Spleen (tissue), 11 donors: ENCODE measurements around the gene FOXA3. TPM values are rescaled to one million over a fixed set of nuclear protein-coding genes. Genes with fewer than 3 reads are reported as not detected.

Source experiments
- DNase-seq: peaks from one replicate; pipeline ENCODE4 v3.0.0-alpha.2; 2020
- H3K27ac ChIP-seq, 8 donors: fragments of 200-600 bp; sonication (generic) in 7 of 8; 1 replicate in 4 of 8; 2 replicates in 4 of 8; pipeline versions ENCODE4 v1.5.0 to v1.8.0; 2016 to 2021; ENCODE audit warnings: inconsistent platforms in 4 of 8, mild to moderate bottlenecking in 4 of 8, moderate library complexity in 1 of 8
- H3K27me3 ChIP-seq, 7 donors: fragments of 200-600 bp; sonication (generic) in 6 of 7; replicated peaks in 1 of 7; 1 replicate in 4 of 7; 2 replicates in 3 of 7; pipeline versions ENCODE4 v1.5.0 to v1.8.0; 2016 to 2021; ENCODE audit warnings: inconsistent platforms in 3 of 7, mild to moderate bottlenecking in 1 of 7
- H3K36me3 ChIP-seq, 6 donors: fragments of 200-600 bp; sonication (generic) in 5 of 6; 1 replicate in 4 of 6; 2 replicates in 2 of 6; pipeline versions ENCODE4 v1.5.0 to v1.8.0; 2016 to 2021; ENCODE audit warnings: inconsistent platforms in 2 of 6
- H3K4me1 ChIP-seq, 6 donors: fragments of 200-600 bp; sonication (generic) in 5 of 6; 1 replicate in 3 of 6; 2 replicates in 3 of 6; pipeline versions ENCODE4 v1.5.0 to v1.8.0; 2016 to 2021; ENCODE audit warnings: inconsistent platforms in 3 of 6
- H3K4me3 ChIP-seq, 8 donors: fragments of 200-600 bp; sonication (generic) in 7 of 8; 1 replicate in 4 of 8; 2 replicates in 4 of 8; pipeline versions ENCODE4 v1.5.0 to v1.8.0; 2016 to 2021; ENCODE audit warnings: inconsistent platforms in 4 of 8, mild to moderate bottlenecking in 4 of 8, moderate library complexity in 2 of 8
- H3K9me3 ChIP-seq, 8 donors: fragments of 200-600 bp; sonication (generic) in 7 of 8; 1 replicate in 4 of 8; 2 replicates in 4 of 8; pipeline versions ENCODE4 v1.5.0 to v1.8.0; 2016 to 2021; ENCODE audit warnings: inconsistent platforms in 4 of 8
- POLR2A ChIP-seq, 3 donors: fragments of 450-650 bp; IDR thresholded peaks; one replicate each; pipeline ENCODE4 v1.5.1; 2017; ENCODE audit warnings: antibody characterized with exemption in 3 of 3, mild to moderate bottlenecking in 1 of 3
- POLR2AphosphoS5 ChIP-seq, 3 donors: sonication (generic); formaldehyde crosslinking; IDR thresholded peaks; one replicate each; pipeline ENCODE4 v1.5.1; 2017; ENCODE audit warnings: antibody characterized with exemption in 3 of 3
- WGBS, 5 donors: extraction: QIAGEN DNeasy Blood & Tissue Kit in 3 of 5; methylation state at CpG; one replicate each; pipeline versions ENCODE4 v1.1.5 to v1.1.7; 2013 to 2018; 5-methylcytosine and 5-hydroxymethylcytosine counted together
- intact Hi-C: fragments of 100-400 bp; cut with DNase I; formaldehyde crosslinking; loops from one replicate; pipeline ENCODE4 v1.15.0; 2023; ENCODE audit warnings: low total_unique reads
- polyA plus RNA-seq, 3 donors: library from polyadenylated mRNA; stranded (reverse); fragments of 200-250 nt; gene quantifications; one replicate each; pipeline ENCODE4 v1.2.1, GENCODE V29; 2013
- total RNA-seq, 7 donors: library from RNA; depleted of rRNA in 3 of 7; stranded (reverse); fragments of >200 nt in 3 of 7; fragmentation: NEBNext Ultra II Directional in 4 of 7; extraction: Animal tissue kit (Norgen Biotek cat#: 25700) in 4 of 7; gene quantifications; one replicate each; pipeline versions ENCODE4 v1.1.0 to v1.2.1, GENCODE V29; 2016 to 2021
- TF ChIP-seq, protein P1 (sequence below), 11 experiments: fragments of 200-600 bp in 7 of 11; fragments of 450-650 bp in 4 of 11; sonication (generic) in 4 of 11; IDR thresholded peaks in 8 of 11; conservative IDR thresholded peaks in 3 of 11; 1 replicate in 7 of 11; 2 replicates in 4 of 11; pipeline versions ENCODE4 v1.4.0 to v1.8.0; 2016 to 2021; ENCODE audit warnings: antibody characterized with exemption in 11 of 11, inconsistent platforms in 4 of 11, mild to moderate bottlenecking in 1 of 11
- donor health status: healthy with polysubstance abuse.
- donor health status: DM: no; HTN: no; CAD: no; lungs with moderate emphysema.
- donor health status: DM: no; HTN: no; CAD: no.
- donor health status: Bipolar disorder and iron deficiency.
- donor health status: healthy.
- donor health status: DM: no; HTN: no; CAD: no.
- donor health status: DM: yes; HTN: yes; CAD: no.

The FOXA3 gene
- total and polyA plus RNA-seq, 10 donors = 0.09 to 0.24 (median 0.16) TPM; not detected in 7

DNA sequence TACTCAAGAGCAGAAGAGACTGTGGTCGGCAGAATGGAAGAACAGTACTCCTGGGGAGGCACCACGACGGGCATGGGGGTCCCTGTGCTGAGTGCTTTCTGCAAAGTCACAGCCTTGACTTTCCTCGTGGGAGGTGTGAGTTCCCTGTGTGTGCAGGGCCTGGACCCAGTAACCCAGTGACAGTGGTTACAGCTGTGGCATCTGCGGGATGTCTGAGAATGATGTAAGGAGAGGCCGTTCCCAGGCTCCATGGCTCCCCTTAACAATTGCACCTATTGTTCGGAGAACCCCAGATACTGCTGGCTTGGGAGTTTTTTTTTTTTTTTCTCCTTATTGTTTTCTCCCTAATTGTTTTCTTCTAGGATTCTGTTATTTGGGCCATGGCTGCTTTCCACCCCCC is 55.6 kb downstream of the FOXA3 start:
- intact Hi-C loops = loop anchor here (10.0 kb wide), 1 partner anchor 95 kb away; no protein-coding TSS in a partner anchor
- TF ChIP-seq POLR2AphosphoS5 (IDR thresholded peaks at IDR 0.05) = no peak
- TF ChIP-seq, protein P1, sequence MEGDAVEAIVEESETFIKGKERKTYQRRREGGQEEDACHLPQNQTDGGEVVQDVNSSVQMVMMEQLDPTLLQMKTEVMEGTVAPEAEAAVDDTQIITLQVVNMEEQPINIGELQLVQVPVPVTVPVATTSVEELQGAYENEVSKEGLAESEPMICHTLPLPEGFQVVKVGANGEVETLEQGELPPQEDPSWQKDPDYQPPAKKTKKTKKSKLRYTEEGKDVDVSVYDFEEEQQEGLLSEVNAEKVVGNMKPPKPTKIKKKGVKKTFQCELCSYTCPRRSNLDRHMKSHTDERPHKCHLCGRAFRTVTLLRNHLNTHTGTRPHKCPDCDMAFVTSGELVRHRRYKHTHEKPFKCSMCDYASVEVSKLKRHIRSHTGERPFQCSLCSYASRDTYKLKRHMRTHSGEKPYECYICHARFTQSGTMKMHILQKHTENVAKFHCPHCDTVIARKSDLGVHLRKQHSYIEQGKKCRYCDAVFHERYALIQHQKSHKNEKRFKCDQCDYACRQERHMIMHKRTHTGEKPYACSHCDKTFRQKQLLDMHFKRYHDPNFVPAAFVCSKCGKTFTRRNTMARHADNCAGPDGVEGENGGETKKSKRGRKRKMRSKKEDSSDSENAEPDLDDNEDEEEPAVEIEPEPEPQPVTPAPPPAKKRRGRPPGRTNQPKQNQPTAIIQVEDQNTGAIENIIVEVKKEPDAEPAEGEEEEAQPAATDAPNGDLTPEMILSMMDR (IDR thresholded peaks at IDR 0.05 in 8 of 11, conservative IDR thresholded peaks at IDR 0.05 in 3 of 11) = no peak
- TF ChIP-seq POLR2A (IDR thresholded peaks at IDR 0.05) = no peak
- Histone ChIP-seq H3K36me3 (no peaks in the 10 kb centered on the region), H3K4me1 (no peaks in the 10 kb centered on the region), H3K27ac (no peak overlapping the region), H3K27me3 (peaks cover 0 to 40% (median 0%) of the 10 kb centered on the region in 7 donors), H3K9me3 (no peaks in the 10 kb centered on the region), H3K4me3 (no peak overlapping the region)
- 50 to 58% (median 54%) methylated on average over 7 of the region's 7 CpGs for WGBS, 5 donors
- no peak for DNase-seq

DNA sequence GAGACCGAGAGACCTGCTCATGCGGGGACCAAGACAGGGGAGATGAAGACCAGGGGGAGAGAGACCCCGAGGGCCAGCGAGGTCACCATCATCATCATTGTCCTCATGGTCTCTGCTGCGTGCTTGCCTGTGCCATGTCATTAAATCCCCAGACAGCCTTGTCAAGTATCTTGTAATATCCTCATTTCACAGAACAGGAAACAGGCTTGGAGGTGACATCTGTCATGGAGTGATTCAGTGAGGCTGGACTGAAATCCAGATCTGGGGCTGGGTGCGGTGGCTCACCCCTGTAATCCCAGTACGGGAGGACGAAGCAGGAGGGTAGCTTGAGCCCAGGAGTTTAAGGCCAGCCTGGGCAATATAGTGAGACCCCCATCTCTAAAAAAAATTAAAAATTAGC is 56.3 kb downstream of the FOXA3 start:
- Histone ChIP-seq H3K27me3 (peaks cover 0 to 35% (median 0%) of the 10 kb centered on the region in 7 donors), H3K36me3 (no peaks in the 10 kb centered on the region), H3K4me3 (no peak overlapping the region), H3K4me1 (no peaks in the 10 kb centered on the region), H3K27ac (no peak overlapping the region), H3K9me3 (no peaks in the 10 kb centered on the region)
- intact Hi-C loops = loop anchor here (10.0 kb wide), 1 partner anchor 94 kb away; no protein-coding TSS in a partner anchor
- WGBS, 5 donors = 46 to 77% (median 58%) methylated on average over 8 of the region's 8 CpGs
- DNase-seq = no peak
- TF ChIP-seq, protein P1 (IDR thresholded peaks at IDR 0.05 in 8 of 11, conservative IDR thresholded peaks at IDR 0.05 in 3 of 11) = no peak
- TF ChIP-seq POLR2AphosphoS5 (IDR thresholded peaks at IDR 0.05) = no peak
- no peak for TF ChIP-seq POLR2A (IDR thresholded peaks at IDR 0.05)

DNA sequence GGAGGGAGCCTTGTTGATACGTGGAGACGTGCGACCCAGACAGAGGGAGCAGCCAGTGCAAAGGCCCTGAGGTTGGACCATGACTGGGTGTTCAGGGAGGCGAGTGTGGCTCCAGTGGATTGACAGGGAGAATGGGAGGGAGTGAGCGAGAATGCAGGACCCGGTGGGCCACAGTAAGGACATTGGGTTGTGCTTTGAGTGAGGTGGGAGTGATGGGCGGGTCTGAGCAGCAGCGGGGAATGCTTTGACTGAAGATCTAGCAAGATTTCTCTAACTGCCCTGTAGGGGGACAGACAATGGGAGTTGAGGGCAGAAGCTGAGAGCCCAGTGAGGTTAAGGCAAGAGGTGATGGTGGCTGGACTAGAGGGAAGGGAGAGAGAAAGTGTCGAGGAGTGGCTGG is 58.2 kb downstream of the FOXA3 start:
- no peak for TF ChIP-seq POLR2A (IDR thresholded peaks at IDR 0.05)
- Histone ChIP-seq H3K36me3 (no peaks in the 10 kb centered on the region), H3K27ac (no peak overlapping the region), H3K27me3 (peaks cover 0 to 20% (median 0%) of the 10 kb centered on the region in 7 donors), H3K9me3 (no peaks in the 10 kb centered on the region), H3K4me3 (no peak overlapping the region), H3K4me1 (peaks cover 0 to 2% (median 0%) of the 10 kb centered on the region in 6 donors)
- DNase-seq = no peak
- 61 to 75% (median 64%) methylated on average over 9 of the region's 9 CpGs for WGBS, 5 donors
- intact Hi-C loops = loop anchor here (10.0 kb wide), 1 partner anchor 93 kb away; no protein-coding TSS in a partner anchor

Other genes starting within 250 kb of the FOXA3 start
- gene EML2, start 224.9 kb upstream of the FOXA3 start, total RNA-seq = 10 to 100 TPM; 30.8 to 60.6 (median 50.6) TPM
- gene EML2, start 224.9 kb upstream of the FOXA3 start, polyA plus RNA-seq = 10 to 100 TPM; 27.1 to 39.9 (median 34.8) TPM
- 1 to 10 TPM; 1.7 to 7.5 (median 3.7) TPM for gene GIPR, start 196.1 kb upstream of the FOXA3 start, total RNA-seq
- 1 to 10 TPM in 1 of 3 donors, under 1 TPM in 2; 0.49 to 1.7 (median 0.83) TPM for gene GIPR, start 196.1 kb upstream of the FOXA3 start, polyA plus RNA-seq
- gene SNRPD2, start 172.4 kb upstream of the FOXA3 start, total RNA-seq = 100 to 1,000 TPM; 117 to 280 (median 200) TPM
- gene SNRPD2, start 172.4 kb upstream of the FOXA3 start, polyA plus RNA-seq = 100 to 1,000 TPM; 368 to 587 (median 432) TPM
- 10 to 100 TPM in 2 of 7 donors, 1 to 10 TPM in 5; 5.0 to 10.7 (median 8.8) TPM for gene QPCTL, start 171.7 kb upstream of the FOXA3 start, total RNA-seq
- gene QPCTL, start 171.7 kb upstream of the FOXA3 start, polyA plus RNA-seq = 10 to 100 TPM in 2 of 3 donors, 1 to 10 TPM in 1; 9.5 to 10.7 (median 10.2) TPM
- 10 to 100 TPM; 12.8 to 28.1 (median 23.6) TPM for gene FBXO46, start 133.4 kb upstream of the FOXA3 start, total RNA-seq
- gene FBXO46, start 133.4 kb upstream of the FOXA3 start, polyA plus RNA-seq = 10 to 100 TPM in 2 of 3 donors, 1 to 10 TPM in 1; 8.8 to 14.4 (median 10.4) TPM
- not detected for gene MEIOSIN, start 130.9 kb upstream of the FOXA3 start, total RNA-seq
- under 1 TPM in 1 of 3 donors, not detected in 2; 0.02 TPM for gene MEIOSIN, start 130.9 kb upstream of the FOXA3 start, polyA plus RNA-seq
- 10 to 100 TPM in 2 of 7 donors, 1 to 10 TPM in 5; 6.5 to 13.2 (median 8.5) TPM for gene SIX5, start 95.1 kb upstream of the FOXA3 start, total RNA-seq
- 1 to 10 TPM; 4.4 to 8.9 (median 5.2) TPM for gene SIX5, start 95.1 kb upstream of the FOXA3 start, polyA plus RNA-seq
- gene DMPK, start 81.8 kb upstream of the FOXA3 start, total RNA-seq = 10 to 100 TPM; 22.2 to 54.6 (median 32.7) TPM
- gene DMPK, start 81.8 kb upstream of the FOXA3 start, polyA plus RNA-seq = 100 to 1,000 TPM in 1 of 3 donors, 10 to 100 TPM in 2; 17.9 to 147 (median 38.1) TPM
- 10 to 100 TPM; 35.1 to 57.0 (median 48.4) TPM for gene DMWD, start 71.5 kb upstream of the FOXA3 start, total RNA-seq
- 10 to 100 TPM in 1 of 3 donors, 1 to 10 TPM in 2; 6.4 to 36.1 (median 6.7) TPM for gene DMWD, start 71.5 kb upstream of the FOXA3 start, polyA plus RNA-seq
- gene RSPH6A, start 49.0 kb upstream of the FOXA3 start, total RNA-seq = under 1 TPM in 3 of 7 donors, not detected in 4; 0.19 to 0.41 (median 0.33) TPM
- under 1 TPM in 1 of 3 donors, not detected in 2; 0.13 TPM for gene RSPH6A, start 49.0 kb upstream of the FOXA3 start, polyA plus RNA-seq
- gene SYMPK, start 1.2 kb upstream of the FOXA3 start, total RNA-seq = 100 to 1,000 TPM in 1 of 7 donors, 10 to 100 TPM in 6; 56.3 to 106 (median 75.1) TPM
- gene SYMPK, start 1.2 kb upstream of the FOXA3 start, polyA plus RNA-seq = 100 to 1,000 TPM in 2 of 3 donors, 10 to 100 TPM in 1; 60.3 to 148 (median 147) TPM
- 10 to 100 TPM; 18.5 to 29.4 (median 23.3) TPM for gene IRF2BP1, start 21.8 kb downstream of the FOXA3 start, total RNA-seq
- 10 to 100 TPM in 2 of 3 donors, 1 to 10 TPM in 1; 10.0 to 19.9 (median 10.6) TPM for gene IRF2BP1, start 21.8 kb downstream of the FOXA3 start, polyA plus RNA-seq
- gene MYPOP, start 38.3 kb downstream of the FOXA3 start, total RNA-seq = 10 to 100 TPM in 4 of 7 donors, 1 to 10 TPM in 3; 5.8 to 13.2 (median 11.0) TPM
- gene MYPOP, start 38.3 kb downstream of the FOXA3 start, polyA plus RNA-seq = 1 to 10 TPM; 5.1 to 9.6 (median 9.3) TPM
- not detected for gene NANOS2, start 50.5 kb downstream of the FOXA3 start, total RNA-seq
- not detected for gene NANOS2, start 50.5 kb downstream of the FOXA3 start, polyA plus RNA-seq
- 10 to 100 TPM in 1 of 7 donors, 1 to 10 TPM in 6; 1.8 to 12.5 (median 5.4) TPM for gene NOVA2, start 109.5 kb downstream of the FOXA3 start, total RNA-seq
- under 1 TPM; 0.42 to 0.77 (median 0.50) TPM for gene NOVA2, start 109.5 kb downstream of the FOXA3 start, polyA plus RNA-seq
- 10 to 100 TPM in 4 of 7 donors, 1 to 10 TPM in 3; 5.0 to 22.7 (median 16.6) TPM for gene CCDC61, start 131.1 kb downstream of the FOXA3 start, total RNA-seq
- gene CCDC61, start 131.1 kb downstream of the FOXA3 start, polyA plus RNA-seq = 10 to 100 TPM; 15.1 to 24.6 (median 16.7) TPM
- gene PGLYRP1, start 158.7 kb downstream of the FOXA3 start, total RNA-seq = 10 to 100 TPM in 6 of 7 donors, 1 to 10 TPM in 1; 9.1 to 97.9 (median 32.3) TPM
- 10 to 100 TPM in 1 of 3 donors, 1 to 10 TPM in 2; 2.5 to 12.7 (median 8.9) TPM for gene PGLYRP1, start 158.7 kb downstream of the FOXA3 start, polyA plus RNA-seq
- not detected for gene IGFL4, start 176.7 kb downstream of the FOXA3 start, total RNA-seq
- under 1 TPM in 2 of 3 donors, not detected in 1; 0.03 TPM for gene IGFL4, start 176.7 kb downstream of the FOXA3 start, polyA plus RNA-seq